Coronary artery (tissue), 2 donors: ENCODE data around the gene TLE7.

ENCODE experiments used
- DNase-seq: peaks from one replicate; pipeline ENCODE4 v3.0.0-alpha.2; 2017; ENCODE audit warnings: low spot score
- H3K27ac ChIP-seq, 2 donors: fragments of 200-600 bp; sonication (generic); one replicate each; pipeline ENCODE4 v1.5.1; 2016 to 2019
- H3K4me3 ChIP-seq: fragments of 200-600 bp; sonication (generic); 2 replicates; pipeline ENCODE4 v1.5.1; 2016; ENCODE audit warnings: mild to moderate bottlenecking, moderate library complexity
- TF ChIP-seq, protein P1 (sequence below): fragments of 200-600 bp; sonication (generic); IDR thresholded peaks from one replicate; pipeline ENCODE4 v1.5.1; 2019; ENCODE audit warnings: antibody characterized with exemption

The TLE7 gene

DNA sequence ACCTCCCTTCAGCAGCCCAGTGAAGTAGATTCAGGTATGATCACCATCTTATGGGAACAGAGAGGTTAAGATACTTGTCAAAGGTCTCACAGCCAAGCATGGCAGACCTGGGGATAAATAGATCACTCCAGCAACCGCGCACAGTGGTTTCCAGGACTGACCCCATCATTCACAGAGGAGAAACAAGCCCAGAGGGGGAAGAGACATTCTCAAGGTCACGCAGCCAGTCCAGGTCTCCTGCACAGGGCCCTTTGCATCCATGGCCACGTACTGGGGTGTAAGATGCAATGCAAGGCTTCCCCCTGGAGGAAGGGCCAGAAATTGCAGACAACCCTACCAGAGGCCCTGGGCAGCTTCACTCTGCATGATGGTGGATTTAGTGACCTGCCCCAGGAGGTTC lies 19.9 kb downstream of the TLE7 start:
- no peak for DNase-seq
- Histone ChIP-seq H3K27ac (no peak overlapping the region), H3K4me3 (no peak overlapping the region)
- TF ChIP-seq, protein P1, sequence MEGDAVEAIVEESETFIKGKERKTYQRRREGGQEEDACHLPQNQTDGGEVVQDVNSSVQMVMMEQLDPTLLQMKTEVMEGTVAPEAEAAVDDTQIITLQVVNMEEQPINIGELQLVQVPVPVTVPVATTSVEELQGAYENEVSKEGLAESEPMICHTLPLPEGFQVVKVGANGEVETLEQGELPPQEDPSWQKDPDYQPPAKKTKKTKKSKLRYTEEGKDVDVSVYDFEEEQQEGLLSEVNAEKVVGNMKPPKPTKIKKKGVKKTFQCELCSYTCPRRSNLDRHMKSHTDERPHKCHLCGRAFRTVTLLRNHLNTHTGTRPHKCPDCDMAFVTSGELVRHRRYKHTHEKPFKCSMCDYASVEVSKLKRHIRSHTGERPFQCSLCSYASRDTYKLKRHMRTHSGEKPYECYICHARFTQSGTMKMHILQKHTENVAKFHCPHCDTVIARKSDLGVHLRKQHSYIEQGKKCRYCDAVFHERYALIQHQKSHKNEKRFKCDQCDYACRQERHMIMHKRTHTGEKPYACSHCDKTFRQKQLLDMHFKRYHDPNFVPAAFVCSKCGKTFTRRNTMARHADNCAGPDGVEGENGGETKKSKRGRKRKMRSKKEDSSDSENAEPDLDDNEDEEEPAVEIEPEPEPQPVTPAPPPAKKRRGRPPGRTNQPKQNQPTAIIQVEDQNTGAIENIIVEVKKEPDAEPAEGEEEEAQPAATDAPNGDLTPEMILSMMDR, result no peak

DNA sequence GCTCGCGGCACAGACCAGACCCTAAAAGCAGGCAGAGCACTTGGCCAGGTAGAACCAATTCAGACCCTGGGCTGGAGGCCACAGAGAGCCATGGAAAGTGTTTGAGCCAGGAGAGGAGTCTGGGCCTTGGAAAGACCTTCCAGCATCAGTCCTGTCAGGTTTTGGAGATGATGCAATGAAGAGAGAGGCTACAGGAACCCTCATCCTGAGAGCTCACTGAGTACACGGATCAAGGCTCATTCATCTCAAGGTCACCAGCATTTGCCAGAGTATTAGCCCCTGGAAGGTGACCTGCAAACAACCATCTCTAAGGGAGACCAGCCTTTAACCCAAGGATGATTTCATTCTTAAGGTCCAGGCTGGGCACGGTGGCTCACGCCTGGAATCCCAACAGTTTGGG lies 27.8 kb downstream of the TLE7 start:
- no peak for DNase-seq
- Histone ChIP-seq H3K4me3 (no peak overlapping the region), H3K27ac (no peak overlapping the region)
- TF ChIP-seq, protein P1, result no peak

- TF ChIP-seq, protein P1, result no peak
- DNase-seq, result no peak
- Histone ChIP-seq H3K27ac (no peak overlapping the region), H3K4me3 (no peak overlapping the region)
Measured at GRCh38 chr16:71413341-71413740, 28.5 kb downstream of the TLE7 start.

DNA sequence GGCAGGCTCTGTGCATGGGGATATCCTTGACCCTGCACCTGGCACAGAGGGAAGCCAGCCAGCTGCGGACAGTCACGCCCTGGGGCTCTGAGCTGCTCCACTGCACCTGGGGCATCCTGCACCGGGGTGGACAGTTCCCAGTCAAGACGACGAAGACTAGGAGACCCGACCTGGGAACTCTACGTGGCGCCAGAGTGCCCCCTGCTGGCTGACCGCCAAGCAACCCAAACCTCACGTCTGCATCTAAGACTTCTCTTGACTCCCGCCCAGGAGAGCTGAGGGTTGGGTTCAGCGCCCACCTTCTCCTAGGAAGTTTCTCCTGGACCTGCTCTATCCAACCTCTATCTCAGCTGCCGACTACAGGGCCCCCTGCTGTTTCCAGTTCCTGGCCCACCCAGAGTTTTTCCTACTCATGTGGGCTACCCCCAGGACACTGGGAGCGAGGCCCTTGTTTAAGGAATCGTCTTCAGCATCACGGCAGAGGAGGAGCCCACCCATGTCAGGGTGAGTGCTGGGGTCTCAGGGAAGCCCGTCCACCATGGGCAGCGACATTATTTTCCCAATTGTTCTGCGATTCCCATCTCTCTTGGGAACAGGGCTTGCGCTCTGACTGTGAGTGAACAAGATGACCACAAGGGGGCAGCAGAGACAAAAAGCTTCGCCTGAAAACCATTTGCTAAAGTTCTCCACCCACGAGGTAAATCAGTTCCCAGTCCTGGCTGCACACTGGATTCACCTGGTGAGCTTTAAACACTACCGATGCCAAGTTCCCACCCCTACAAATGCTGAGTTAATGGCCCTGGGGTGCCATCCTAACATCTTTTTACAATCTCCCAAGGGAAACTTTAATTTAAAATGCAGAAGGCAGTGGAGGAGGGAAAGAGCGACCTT lies 29.3 kb downstream of the TLE7 start:
- Histone ChIP-seq H3K27ac (no peak overlapping the region), H3K4me3 (no peak overlapping the region)
- no peak for DNase-seq
- TF ChIP-seq, protein P1, result peak; percentile 59

DNA sequence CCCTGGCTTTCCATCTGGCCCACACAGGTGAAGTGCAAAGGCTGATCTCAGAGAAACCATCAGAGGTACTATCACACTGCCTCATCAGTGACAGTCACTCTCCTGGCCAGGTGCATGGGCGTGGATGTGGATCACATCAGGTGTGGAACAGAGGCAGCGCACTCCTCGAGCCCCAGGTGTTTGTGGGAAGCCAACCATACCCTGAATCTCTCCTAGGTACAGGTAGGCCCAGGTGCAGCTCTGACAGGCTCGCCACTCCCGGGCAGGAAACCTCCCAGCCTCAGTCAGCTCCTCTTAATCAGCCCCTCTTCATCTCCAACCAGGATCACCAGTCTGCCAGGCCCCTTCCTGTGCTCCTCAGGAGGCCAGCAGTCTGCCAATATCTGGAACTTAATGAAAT lies 31.7 kb downstream of the TLE7 start:
- Histone ChIP-seq H3K4me3 (no peak overlapping the region), H3K27ac (no peak overlapping the region)
- TF ChIP-seq, protein P1, result no peak
- DNase-seq, result no peak

- TF ChIP-seq, protein P1, result no peak
- H3K4me3 ChIP-seq, result no peak overlapping the region
- no peak overlapping the region for H3K27ac ChIP-seq
- no peak for DNase-seq
Measured at GRCh38 chr16:71409011-71409775, 32.7 kb downstream of the TLE7 start.
